Erythroblast (primary cell): ENCODE measurements around the gene SLC6A13.

Experiments
- GATA1 ChIP-seq: IDR thresholded peaks from 2 replicates; pipeline ENCODE4 v1.6.1; 2011; ENCODE audit warnings: low read depth, mild to moderate bottlenecking, control low read depth, low read length, moderate library complexity
- POLR2A ChIP-seq: IDR thresholded peaks from 2 replicates; pipeline ENCODE4 v1.6.1; 2011; ENCODE audit warnings: mild to moderate bottlenecking, low read length

DNA sequence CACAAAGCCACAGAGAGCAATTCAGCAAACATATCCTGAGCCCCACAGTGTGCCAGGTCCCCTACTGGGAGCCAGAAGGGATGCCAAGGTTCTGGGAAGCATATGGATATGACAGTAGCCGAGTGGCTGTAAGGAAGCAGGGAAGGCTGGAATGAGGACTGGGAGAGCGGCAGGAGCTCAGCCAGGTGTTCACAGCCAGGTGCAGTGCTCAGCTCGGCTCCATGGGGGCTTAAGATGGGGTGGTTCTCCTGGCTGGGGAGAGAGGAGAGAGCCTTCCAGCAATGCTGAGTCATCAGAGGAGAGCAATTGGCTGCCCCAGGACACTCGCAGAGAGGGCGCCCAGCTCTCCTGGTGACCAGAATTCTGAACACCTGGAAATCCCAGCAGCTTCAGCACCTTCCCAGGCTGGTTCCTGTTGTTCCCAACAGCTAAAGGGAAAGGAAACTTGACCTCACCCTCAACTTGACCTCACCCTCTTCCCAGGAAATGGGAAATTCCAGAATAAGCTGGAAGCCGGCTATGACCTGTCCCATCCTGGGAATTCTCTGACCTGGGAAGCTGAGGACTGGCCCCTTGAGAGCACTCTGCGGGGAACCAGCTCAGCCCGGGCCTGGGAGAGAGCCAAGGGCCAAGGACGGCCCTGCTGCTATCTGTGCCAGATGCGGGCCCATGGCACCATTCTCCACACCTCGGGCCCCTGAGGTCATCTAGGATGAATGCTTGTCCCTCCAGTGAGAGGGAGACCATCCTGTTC, 83.3 kb downstream of the SLC6A13 start:
- no peak for TF ChIP-seq POLR2A
- TF ChIP-seq GATA1 = no peak
